ENCODE data around the gene MSL1.

GRCh38 chr17:40122999-40123810 is 1.4 kb downstream of the MSL1 start:
- no peak for TF ChIP-seq CTCF (IDR thresholded peaks at IDR 0.05; ENCODE audit: poor library complexity)
- TF ChIP-seq EZH2 (IDR thresholded peaks at IDR 0.05; ENCODE audit: borderline replicate concordance), result no peak
- TF ChIP-seq EZH2phosphoT487 (IDR thresholded peaks at IDR 0.05; ENCODE audit: low read depth, severe bottlenecking, unreplicated experiment), result no peak

All from hepatocyte (in vitro differentiated cells).